GM21423 (cell line): Measurements from ENCODE around the gene ANAPC1.
"Not testable (repeated sequence)": the region's sequence is repeated elsewhere in the genome, so short reads cannot be mapped to it uniquely, and the experiment has no call there.

Experiments used
- ATAC-seq: cut with Tn5 transposase; IDR thresholded peaks from one replicate; pipeline ENCODE4 v1.9.1; 2021; ENCODE audit warnings: mild to moderate bottlenecking, moderate library complexity; ENCODE audit not compliant: unreplicated experiment

Gene ANAPC1, protein sequence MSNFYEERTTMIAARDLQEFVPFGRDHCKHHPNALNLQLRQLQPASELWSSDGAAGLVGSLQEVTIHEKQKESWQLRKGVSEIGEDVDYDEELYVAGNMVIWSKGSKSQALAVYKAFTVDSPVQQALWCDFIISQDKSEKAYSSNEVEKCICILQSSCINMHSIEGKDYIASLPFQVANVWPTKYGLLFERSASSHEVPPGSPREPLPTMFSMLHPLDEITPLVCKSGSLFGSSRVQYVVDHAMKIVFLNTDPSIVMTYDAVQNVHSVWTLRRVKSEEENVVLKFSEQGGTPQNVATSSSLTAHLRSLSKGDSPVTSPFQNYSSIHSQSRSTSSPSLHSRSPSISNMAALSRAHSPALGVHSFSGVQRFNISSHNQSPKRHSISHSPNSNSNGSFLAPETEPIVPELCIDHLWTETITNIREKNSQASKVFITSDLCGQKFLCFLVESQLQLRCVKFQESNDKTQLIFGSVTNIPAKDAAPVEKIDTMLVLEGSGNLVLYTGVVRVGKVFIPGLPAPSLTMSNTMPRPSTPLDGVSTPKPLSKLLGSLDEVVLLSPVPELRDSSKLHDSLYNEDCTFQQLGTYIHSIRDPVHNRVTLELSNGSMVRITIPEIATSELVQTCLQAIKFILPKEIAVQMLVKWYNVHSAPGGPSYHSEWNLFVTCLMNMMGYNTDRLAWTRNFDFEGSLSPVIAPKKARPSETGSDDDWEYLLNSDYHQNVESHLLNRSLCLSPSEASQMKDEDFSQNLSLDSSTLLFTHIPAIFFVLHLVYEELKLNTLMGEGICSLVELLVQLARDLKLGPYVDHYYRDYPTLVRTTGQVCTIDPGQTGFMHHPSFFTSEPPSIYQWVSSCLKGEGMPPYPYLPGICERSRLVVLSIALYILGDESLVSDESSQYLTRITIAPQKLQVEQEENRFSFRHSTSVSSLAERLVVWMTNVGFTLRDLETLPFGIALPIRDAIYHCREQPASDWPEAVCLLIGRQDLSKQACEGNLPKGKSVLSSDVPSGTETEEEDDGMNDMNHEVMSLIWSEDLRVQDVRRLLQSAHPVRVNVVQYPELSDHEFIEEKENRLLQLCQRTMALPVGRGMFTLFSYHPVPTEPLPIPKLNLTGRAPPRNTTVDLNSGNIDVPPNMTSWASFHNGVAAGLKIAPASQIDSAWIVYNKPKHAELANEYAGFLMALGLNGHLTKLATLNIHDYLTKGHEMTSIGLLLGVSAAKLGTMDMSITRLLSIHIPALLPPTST (N-terminal part only)

DNA sequence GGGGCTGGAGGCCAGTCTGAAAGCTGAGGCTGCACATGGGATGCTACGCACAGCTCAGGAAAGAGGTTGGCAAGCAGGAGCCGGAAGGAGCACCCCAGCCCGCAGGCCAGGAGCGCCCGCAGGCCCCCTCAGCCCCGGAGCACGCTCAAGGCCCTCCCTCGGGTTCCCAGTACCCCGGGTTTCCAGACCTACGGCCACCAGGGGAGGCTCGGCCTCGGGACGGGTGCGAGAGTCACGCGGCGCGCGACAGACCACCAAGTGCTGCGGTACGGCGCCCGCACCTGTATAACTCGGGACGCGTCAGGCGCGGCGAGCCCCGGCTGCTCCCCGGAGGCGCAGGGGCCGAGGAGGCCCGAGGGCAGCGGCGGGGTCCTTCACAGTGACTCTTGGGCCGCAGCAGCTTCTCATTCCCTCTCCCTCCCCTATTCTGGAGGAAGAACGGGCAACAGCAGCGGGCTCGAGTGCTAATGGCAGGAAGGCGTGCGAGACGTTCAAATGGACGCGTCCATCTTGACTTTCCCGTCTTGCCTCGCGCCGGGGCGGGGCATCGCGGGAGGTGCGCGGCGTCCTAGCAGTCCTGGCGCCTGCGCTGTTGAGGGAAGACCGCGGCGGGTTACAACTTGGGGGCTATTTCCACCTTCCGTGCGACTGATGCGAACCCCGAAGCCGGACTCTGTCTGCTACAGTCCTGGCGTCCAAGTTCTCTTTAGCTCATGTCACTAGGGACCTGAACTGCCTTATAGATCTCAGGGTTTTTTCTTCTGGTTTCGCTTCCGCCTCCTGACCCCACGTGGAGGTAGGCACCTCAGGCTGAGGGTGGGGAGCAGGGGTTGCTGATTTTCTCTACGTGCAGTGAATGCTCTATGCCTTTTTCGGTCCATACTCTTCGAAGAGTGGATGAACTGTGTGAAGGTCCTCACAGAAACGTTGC, at the start of gene ANAPC1:
ANAPC1 (minus strand) TSS at position 533 of the 931 bp plus-strand sequence. CDS start 3,368 bp downstream, outside the sequence.
- ATAC-seq = peak; percentile 85

DNA sequence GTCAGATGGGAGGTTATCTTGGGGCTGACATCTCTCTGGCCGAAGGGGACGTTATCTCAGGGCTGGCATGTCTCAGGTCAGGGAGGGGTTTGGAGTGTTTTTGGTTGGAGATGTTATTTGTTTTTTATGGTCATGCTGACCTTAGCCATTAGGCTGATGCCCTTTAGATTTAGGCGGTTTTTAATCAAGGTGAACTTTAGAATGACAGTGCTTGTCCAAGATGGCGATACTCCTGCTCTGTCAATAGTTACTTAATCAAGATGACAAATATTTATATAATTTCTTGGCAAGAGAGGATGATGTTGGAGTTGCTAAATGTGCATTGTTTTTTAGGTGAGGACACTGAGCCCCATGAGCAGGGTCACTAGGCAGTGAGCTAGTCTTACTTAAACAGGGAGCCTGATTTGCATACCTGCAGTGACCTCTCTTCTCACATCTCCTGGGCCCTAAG, 48.9 kb upstream of the ANAPC1 start:
- no peak for ATAC-seq

DNA sequence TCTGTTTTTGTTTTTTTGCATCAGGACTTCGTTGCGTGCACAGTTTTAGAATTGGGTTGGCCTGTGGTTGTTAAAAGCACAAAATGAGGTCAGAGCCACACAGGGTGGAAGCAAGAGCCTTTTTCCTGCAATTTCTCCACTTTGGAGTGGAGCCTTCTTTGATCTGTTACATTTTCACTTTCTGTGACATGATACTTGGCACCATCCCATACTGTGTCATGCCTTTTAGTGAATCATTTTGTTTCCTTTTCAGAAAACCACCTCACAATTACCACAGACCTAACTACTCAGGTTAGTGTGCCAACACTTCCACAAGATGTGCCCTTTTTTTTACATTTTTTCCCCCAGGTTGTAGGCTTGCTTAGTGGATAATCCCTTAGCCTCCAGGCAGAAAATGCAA, 46.9 kb upstream of the ANAPC1 start:
- no peak for ATAC-seq

DNA sequence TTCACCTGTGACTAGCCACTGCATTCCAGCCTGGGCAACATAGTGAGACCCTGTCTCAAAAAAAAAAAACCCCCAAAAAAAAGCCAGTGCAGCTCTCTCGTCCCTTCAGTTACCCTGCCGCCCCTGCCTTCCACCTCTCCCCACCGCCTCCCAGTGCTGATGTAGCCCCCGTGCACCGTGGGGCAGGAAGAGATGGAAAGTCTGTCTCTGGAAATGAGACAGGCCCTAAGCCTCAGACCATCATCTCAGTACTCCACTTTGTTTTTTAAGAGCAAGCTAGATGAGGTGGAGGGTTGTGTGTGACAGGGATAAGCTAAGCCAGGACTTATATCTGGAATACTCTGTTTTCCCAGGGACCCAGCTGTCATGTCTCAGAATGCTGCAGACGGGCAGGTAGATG, 46.4 kb upstream of the ANAPC1 start:
- no peak for ATAC-seq

DNA sequence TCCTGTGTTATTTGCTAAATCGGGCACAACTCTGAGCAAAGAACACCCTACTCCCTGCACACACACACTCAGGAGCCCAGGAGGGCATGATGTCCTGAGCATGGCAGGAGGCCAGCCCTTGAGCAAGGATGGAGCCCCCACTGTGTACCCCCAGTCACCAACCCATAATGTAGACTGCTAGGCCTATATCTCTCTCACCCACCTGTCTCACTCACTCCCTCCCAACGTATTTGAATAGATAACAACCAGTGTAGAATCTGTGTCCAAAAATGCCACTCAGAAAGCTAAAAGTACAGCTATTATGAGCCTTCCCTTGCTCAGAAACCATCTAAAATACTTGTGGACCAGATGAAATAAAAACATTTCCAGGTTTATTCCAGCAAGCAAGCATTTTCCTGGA, 43.7 kb upstream of the ANAPC1 start:
- no peak for ATAC-seq

DNA sequence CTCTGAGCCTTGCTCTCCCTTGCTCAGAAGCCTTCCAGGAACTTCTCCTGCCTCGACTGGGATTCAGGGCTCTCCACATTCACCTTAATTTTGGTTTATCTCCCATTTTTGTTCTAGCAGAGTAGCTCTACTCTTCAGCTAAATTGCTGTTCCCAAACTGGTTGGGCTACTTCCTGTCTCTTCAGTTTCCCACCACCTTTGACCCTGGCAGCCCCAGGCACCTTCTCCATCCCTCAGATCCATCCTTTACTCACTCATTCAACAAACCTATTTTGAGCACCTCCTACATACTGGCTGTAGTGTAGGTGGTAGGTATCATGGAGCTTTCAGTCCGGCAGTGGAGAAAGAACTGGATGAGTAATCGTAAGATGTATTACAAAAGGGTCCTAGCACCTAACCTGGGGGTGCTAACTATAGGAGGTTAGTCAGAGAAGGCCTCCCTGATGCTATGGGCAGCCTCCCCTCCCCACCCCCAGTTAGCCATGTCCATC, 40.7 kb upstream of the ANAPC1 start:
- ATAC-seq = no peak

DNA sequence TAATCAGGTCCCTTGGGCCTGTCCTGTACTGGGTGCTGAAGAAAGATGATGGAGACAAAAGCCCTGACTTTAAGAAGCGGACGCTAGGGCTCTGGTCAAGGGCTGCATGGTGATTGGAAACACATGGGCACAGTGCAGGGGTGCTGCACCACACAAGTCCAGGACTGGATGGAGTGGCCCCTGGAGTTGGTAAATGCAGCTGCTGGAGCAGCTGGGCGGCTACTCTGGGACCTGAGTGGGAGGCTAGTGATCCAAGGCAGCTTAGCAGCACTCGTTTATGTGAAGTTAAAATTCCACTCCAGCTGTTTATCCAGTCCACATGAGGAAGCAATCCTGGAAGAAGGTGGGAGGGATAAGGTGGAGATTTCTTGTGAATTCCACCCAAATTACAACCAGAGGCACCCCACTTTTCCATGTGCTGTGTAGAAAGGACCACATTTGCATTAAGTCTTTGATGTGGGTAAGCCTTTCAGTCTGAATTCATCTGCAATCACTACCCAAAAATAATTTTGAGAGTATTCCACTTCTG, 39.3 kb upstream of the ANAPC1 start:
- ATAC-seq = no peak

DNA sequence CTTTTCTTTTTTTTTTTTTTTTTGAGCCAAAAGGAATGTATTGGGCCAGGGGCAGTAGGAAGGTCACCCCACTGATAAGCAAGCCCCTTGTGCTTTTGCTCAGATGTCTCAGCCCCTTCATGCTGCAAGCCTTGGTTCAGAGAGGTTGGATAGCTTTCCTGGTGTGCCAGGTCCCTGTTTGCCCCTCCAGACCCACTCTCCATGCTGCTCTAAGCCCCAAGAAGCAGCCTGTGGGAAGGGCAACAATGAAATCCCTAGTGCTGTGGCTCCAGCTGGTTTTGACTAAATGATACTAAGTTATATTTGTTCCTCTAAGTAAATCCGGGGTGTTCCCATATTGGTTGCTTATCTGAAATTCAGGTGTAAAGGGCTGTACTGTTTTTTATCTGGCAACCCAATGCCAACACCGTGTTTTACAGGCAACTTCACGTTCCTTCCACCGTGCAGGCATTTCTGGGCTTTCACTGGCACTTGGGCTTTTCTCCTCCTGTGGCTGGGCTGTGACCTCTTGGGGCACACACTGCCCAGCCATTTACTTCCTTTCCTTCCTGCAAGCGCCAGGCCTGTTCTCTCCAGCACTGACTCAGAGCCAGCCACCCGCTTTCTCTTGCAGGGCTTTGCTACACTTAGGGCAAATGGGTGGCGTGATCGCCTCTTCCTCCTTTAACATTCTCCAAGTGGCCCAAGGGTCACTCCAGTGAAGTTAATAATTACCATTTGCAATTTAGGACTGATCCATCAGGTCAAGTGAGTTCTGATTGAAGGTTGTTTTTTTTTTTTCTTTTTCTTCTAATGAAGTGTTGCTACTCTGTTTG, 36.0 kb upstream of the ANAPC1 start:
- ATAC-seq = no peak

DNA sequence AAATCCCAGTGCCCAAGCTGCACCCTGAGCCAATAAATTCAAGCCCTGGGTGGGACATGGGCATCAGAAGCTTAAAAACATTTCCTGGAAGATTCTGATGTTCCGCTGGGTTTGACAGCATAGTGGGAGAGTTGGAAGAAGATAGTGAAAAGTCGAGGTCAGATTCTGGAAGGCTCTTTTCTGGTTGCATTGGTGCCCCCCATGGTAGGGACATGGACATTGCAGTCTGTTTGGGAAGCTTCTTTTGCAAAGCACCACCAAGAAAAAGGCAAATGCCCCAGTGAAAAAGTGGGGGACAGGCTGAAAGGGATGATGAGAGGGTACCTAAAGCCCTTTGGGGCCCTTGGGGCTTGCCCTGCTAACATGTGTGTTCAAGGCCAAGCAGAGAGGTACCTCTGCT, 35.4 kb upstream of the ANAPC1 start:
- no peak for ATAC-seq

DNA sequence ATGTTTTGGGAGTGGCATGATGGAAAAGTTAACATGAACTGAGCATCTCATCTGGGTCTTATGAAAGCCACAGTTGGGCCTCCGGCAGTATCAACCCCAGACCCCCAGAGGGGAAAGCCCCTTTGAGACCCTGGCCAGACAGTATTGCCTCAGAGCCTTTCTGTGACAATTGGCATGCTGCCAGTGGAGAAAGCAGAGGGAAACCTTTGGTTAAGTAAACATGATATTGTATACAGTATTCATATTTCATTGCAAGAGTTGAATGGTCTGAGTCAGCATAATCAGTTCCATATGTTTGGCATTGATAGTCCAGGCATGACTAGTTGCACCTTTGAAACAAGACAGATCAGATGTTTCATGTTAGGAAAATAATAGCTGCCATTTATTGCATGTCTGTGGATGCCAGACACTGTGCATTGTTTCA, 34.4 kb upstream of the ANAPC1 start:
- no peak for ATAC-seq

DNA sequence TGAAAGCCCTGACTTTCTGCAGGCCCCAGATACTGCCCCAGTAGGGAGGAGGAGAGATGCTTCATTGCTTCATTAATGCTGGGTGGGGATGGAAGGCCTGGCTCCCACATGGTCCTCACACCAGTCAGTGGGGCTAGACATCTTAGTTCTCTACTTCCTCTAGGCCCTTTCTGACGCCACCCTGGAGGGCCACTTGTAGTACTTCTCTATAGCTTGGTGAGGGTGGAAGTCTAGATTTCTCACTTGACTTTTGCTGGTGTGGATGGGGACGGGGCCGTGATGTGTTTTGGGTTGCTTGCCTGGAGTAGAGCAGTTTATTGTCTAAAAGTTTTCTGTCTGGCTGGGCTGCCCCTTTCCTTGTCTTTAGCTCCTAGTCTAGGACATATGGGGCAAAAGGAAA, 33.1 kb upstream of the ANAPC1 start:
- no peak for ATAC-seq

DNA sequence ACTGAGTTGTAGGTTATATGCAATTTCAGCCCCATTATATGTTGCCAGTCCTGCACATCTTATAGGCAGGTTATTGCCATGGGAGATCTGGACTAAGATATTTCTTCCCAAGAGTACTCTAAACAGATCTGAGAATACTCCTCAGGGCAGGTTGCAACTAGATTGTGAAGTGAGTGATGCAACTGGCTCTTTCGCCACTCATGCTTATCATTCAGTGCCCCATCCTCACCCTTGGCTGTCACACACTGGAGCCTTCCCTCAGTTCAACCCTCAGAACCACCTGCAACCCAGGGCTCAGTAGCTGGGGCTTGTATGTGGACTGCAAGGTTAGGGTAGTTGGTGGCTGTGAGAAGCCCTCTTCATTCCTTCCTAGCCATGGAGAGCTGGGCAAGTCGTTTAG, 28.6 kb upstream of the ANAPC1 start:
- no peak for ATAC-seq

DNA sequence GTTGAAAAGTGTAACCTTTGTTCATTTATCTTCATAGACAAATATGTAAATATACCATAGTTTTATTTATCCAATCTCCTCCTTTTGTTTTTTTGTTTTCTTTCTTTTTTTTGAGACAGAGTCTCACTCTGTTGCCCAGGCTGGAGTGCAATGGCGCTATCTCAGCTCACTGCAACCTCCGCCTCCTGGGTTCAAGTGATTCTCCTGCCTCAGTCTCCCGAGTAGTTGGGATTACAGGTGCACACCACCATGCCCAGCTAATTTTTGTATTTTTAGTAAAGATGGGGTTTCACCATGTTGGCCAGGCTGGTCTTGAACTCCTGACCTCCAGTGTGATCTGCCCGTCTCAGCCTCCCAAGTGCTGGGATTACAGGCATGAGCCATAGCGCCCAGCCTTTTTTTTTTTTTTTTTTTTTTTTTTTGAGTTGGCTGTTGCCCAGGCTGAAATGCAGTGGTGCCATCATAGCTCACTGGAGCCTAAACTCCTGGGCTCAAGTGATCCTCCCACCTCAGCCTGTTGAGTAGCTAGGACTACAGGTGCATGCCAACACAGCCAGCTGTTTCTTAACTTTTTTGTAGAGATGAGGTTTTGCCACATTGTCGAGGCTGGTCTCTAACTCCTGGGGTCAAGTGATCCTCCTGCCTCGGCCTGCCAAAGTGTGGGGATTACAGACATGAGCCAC, 27.4 kb upstream of the ANAPC1 start:
- ATAC-seq = not testable (repeated sequence)

DNA sequence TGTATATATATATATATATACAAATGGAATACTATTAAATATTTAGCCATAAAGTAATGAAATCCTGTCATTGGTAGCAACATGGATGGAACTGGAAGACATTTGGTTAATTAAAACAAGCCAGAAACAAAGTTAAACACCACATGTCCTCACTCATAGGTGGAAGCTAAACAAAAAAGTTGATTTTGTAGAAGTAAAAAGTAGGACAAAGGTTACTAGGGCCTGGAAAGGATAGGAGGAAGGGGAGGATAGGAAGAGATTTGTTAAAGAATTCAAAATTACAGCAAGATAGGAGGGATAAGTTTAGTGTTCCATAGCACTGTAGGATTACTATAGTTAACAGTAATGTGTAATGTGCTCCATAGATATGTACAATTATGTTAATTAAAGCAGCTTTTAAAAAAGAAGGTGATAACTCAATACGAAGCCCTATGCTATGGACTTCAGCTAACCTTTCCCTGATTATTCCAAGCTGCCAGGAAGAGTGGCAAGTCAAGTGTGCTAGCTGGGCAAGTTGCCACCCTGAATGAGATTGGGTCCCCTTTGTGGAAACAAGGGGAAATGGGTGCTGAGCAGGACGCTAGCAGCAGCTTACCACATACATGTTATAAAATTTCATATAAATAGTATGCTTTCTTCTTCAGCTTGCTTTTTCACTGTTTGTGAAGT, 26.8 kb upstream of the ANAPC1 start:
- no peak for ATAC-seq

DNA sequence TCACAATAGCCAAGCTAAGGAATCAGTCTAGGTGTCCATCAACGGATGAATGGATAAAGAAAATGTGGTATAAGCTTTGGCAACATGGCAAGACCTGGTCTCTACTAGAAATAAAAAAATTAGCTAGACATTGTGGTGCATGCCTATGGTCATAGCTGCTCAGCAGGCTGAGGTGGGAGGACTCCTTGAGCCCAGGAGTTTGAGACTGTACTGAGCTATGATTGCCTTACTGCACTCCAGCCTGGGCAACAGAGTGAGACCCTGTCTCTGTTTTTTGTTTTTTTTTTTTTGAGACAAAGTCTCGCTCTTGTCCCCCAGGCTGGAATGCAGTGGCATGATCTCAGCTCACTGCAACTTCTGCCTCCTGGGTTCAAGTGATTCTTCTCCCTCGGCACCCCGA, 26.0 kb upstream of the ANAPC1 start:
- not testable (repeated sequence) for ATAC-seq

DNA sequence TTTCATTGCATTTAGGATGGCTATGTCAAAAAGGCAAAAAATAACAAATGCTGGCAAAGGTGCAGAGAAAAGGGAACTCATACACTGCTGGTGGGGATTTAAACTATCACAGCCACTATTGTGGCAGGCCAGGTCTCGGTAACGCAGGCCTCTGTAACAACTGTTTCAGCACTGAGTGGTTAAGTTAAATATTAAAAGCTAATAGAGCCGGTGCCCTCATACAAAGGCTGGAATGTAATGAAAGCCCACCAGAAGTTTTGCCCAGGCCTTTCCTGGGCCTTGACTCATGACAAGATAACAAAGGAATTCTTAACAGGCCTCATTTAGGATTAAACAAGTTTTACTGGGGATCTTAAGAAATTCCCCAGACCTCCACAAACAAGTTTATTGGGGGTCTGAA, 25.1 kb upstream of the ANAPC1 start:
- no peak for ATAC-seq

DNA sequence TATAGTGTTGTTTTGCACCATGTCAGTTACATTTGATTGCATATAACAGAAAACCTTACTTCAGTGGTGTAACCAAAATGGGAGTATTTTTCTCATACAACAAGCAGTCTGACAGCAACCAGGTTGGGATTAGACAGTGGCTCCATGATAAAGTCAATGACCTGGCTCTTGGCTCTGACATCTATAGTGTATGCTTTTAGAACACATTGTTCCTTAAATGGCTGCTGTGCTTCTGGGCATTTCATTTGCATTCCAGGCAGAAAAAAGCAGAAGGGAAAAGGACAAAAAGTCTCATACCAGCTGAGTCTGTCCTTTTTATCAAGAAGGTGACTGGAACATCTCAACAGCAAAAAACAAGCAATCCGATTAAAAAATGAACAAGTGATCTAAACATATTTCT, 24.6 kb upstream of the ANAPC1 start:
- ATAC-seq = no peak
